Activated CD4-positive, alpha-beta T cell treated with anti-CD3 and anti-CD28 coated beads for 36 hours (primary cell): ENCODE data around the gene NELL1. TPM values are rescaled to one million over a fixed set of nuclear protein-coding genes. Genes with fewer than 3 reads are reported as not detected.

Experiments used
- ATAC-seq: fragments of 200-7000 bp; cut with Tn5 transposase; one replicate; pipeline ENCODE4 v1.10.0; 2021; ENCODE audit warnings: mild to moderate bottlenecking, moderate library complexity
- CTCF ChIA-PET: fragments of 350-600 bp; sonication (Branson Sonifier 250); formaldehyde crosslinking; loops from one replicate; lab custom pipeline; 2021; ENCODE audit warnings: antibody characterized with exemption; lab: Charles Lee
- POLR2A ChIA-PET: fragments of 350-600 bp; sonication (Branson Sonifier 250); formaldehyde crosslinking; loops from one replicate; lab custom pipeline; 2021; ENCODE audit warnings: antibody characterized with exemption, inconsistent platforms; lab: Charles Lee
- DNase-seq: peaks from one replicate; pipeline ENCODE4 v3.0.0-alpha.2; 2020
- H3K27ac Mint-ChIP-seq: one replicate; pipeline ENCODE4 v1.8.0; 2021; ENCODE audit warnings: mixed read lengths
- H3K27me3 Mint-ChIP-seq: one replicate; pipeline ENCODE4 v1.8.0; 2021; ENCODE audit warnings: mixed read lengths
- H3K36me3 Mint-ChIP-seq: one replicate; pipeline ENCODE4 v1.8.0; 2021; ENCODE audit warnings: low read depth, mixed read lengths
- H3K4me1 Mint-ChIP-seq: one replicate; pipeline ENCODE4 v1.8.0; 2021; ENCODE audit warnings: mixed read lengths
- H3K4me3 Mint-ChIP-seq: one replicate; pipeline ENCODE4 v1.8.0; 2021; ENCODE audit warnings: mild to moderate bottlenecking, moderate library complexity, mixed read lengths
- H3K9me3 Mint-ChIP-seq: one replicate; pipeline ENCODE4 v1.8.0; 2021; ENCODE audit warnings: low read depth, mixed read lengths
- intact Hi-C, 2 experiments: fragments of 100-400 bp; cut with DNase I in 1 of 2; cut with micrococcal nuclease in 1 of 2; formaldehyde crosslinking; loops; one replicate each; pipeline versions ENCODE4 v1.14.2 to v1.15.1; 2022 to 2024; cut with DNase I, micrococcal nuclease
- total RNA-seq, 2 experiments: library from RNA; stranded (reverse); gene quantifications; one replicate each; pipeline ENCODE4 v1.2.3, GENCODE V29; 2021

NELL1 gene
- total RNA-seq, 2 experiments from 2014 or later: not detected

GRCh38 chr11:20931029-20931428 lies 261.6 kb downstream of the NELL1 start:
- peaks cover 4% of the 10 kb centered on the region for H3K9me3 Mint-ChIP-seq
- no peaks in the 10 kb centered on the region for H3K27me3 Mint-ChIP-seq
- intact Hi-C loops: no loop called here
- ATAC-seq (no peak), DNase-seq (no peak)
- ChIA-PET CTCF (no interaction called here), POLR2A (no interaction called here)
- no peak overlapping the region for H3K27ac Mint-ChIP-seq
- H3K4me3 Mint-ChIP-seq: no peak overlapping the region
- H3K4me1 Mint-ChIP-seq: no peaks in the 10 kb centered on the region
- no peaks in the 10 kb centered on the region for H3K36me3 Mint-ChIP-seq

GRCh38 chr11:20933086-20933485 lies 263.7 kb downstream of the NELL1 start:
- ChIA-PET CTCF (no interaction called here), POLR2A (no interaction called here)
- no peak overlapping the region for H3K4me3 Mint-ChIP-seq
- no peak overlapping the region for H3K27ac Mint-ChIP-seq
- intact Hi-C loops: no loop called here
- peaks cover 2% of the 10 kb centered on the region for H3K9me3 Mint-ChIP-seq
- no peak for DNase-seq
- no peak for ATAC-seq
- no peaks in the 10 kb centered on the region for H3K36me3 Mint-ChIP-seq
- H3K27me3 Mint-ChIP-seq: no peaks in the 10 kb centered on the region
- H3K4me1 Mint-ChIP-seq: no peaks in the 10 kb centered on the region

- no peaks in the 10 kb centered on the region for H3K4me1 Mint-ChIP-seq
- no peaks in the 10 kb centered on the region for H3K36me3 Mint-ChIP-seq
- ATAC-seq: no peak
- peaks cover 2% of the 10 kb centered on the region for H3K9me3 Mint-ChIP-seq
- no peaks in the 10 kb centered on the region for H3K27me3 Mint-ChIP-seq
- H3K27ac Mint-ChIP-seq: no peak overlapping the region
- CTCF ChIA-PET: no interaction called here
- no peak overlapping the region for H3K4me3 Mint-ChIP-seq
- POLR2A ChIA-PET: no interaction called here
- intact Hi-C loops: no loop called here
- no peak for DNase-seq
Observed at GRCh38 chr11:20933958-20934357, 264.6 kb downstream of the NELL1 start.

- no peak for ATAC-seq
- H3K4me3 Mint-ChIP-seq: no peak overlapping the region
- intact Hi-C loops: no loop called here
Observed at GRCh38 chr11:20934516-20934915, 265.1 kb downstream of the NELL1 start.

GRCh38 chr11:20937826-20938225 lies 268.4 kb downstream of the NELL1 start:
- DNase-seq (no peak), ATAC-seq (no peak)
- no peaks in the 10 kb centered on the region for H3K36me3 Mint-ChIP-seq
- H3K27ac Mint-ChIP-seq: no peak overlapping the region
- no peak overlapping the region for H3K4me3 Mint-ChIP-seq
- CTCF ChIA-PET: interaction anchor here (0.6 kb wide), 1 partner anchor 105 kb away, joined by 3 read pairs; no protein-coding TSS in a partner anchor
- intact Hi-C loops: no loop called here
- no peaks in the 10 kb centered on the region for H3K4me1 Mint-ChIP-seq
- no peaks in the 10 kb centered on the region for H3K27me3 Mint-ChIP-seq
- H3K9me3 Mint-ChIP-seq: peaks cover 6% of the 10 kb centered on the region
- POLR2A ChIA-PET: no interaction called here

More at GRCh38 chr11:20934516-20934915, 265.1 kb downstream of the NELL1 start:
- no peak for DNase-seq
- Mint-ChIP-seq H3K27ac (no peak overlapping the region), H3K4me1 (no peaks in the 10 kb centered on the region), H3K36me3 (no peaks in the 10 kb centered on the region), H3K27me3 (no peaks in the 10 kb centered on the region), H3K9me3 (peaks cover 2% of the 10 kb centered on the region)
- POLR2A ChIA-PET: no interaction called here
- CTCF ChIA-PET: no interaction called here

- H3K9me3 Mint-ChIP-seq: no peaks in the 10 kb centered on the region
- CTCF ChIA-PET: no interaction called here
- no peaks in the 10 kb centered on the region for H3K4me1 Mint-ChIP-seq
- H3K27ac Mint-ChIP-seq: no peak overlapping the region
- ATAC-seq (no peak), DNase-seq (no peak)
- H3K4me3 Mint-ChIP-seq: no peak overlapping the region
- intact Hi-C loops: no loop called here
- H3K27me3 Mint-ChIP-seq: peaks cover 2% of the 10 kb centered on the region
- POLR2A ChIA-PET: no interaction called here
- no peaks in the 10 kb centered on the region for H3K36me3 Mint-ChIP-seq
Observed at GRCh38 chr11:20949585-20949984, 280.2 kb downstream of the NELL1 start.

- DNase-seq: no peak
- no peak for ATAC-seq
- CTCF ChIA-PET: no interaction called here
- Mint-ChIP-seq H3K27ac (no peak overlapping the region), H3K4me1 (no peaks in the 10 kb centered on the region), H3K27me3 (no peaks in the 10 kb centered on the region), H3K36me3 (no peaks in the 10 kb centered on the region), H3K9me3 (peaks cover 3% of the 10 kb centered on the region), H3K4me3 (no peak overlapping the region)
- POLR2A ChIA-PET: no interaction called here
- intact Hi-C loops: no loop called here
Observed at GRCh38 chr11:20962581-20962980, 293.2 kb downstream of the NELL1 start.

- ChIA-PET POLR2A (no interaction called here), CTCF (no interaction called here)
- Mint-ChIP-seq H3K4me1 (no peaks in the 10 kb centered on the region), H3K27me3 (no peaks in the 10 kb centered on the region), H3K36me3 (no peaks in the 10 kb centered on the region), H3K9me3 (peaks cover 3% of the 10 kb centered on the region), H3K4me3 (no peak overlapping the region), H3K27ac (no peak overlapping the region)
- no peak for ATAC-seq
- no peak for DNase-seq
- intact Hi-C loops: no loop called here
Observed at GRCh38 chr11:20963596-20963995, 294.2 kb downstream of the NELL1 start.

- DNase-seq: no peak
- Mint-ChIP-seq H3K9me3 (peaks cover 3% of the 10 kb centered on the region), H3K4me1 (no peaks in the 10 kb centered on the region), H3K36me3 (no peaks in the 10 kb centered on the region), H3K27me3 (no peaks in the 10 kb centered on the region), H3K4me3 (no peak overlapping the region), H3K27ac (no peak overlapping the region)
- no peak for ATAC-seq
- intact Hi-C loops: no loop called here
- ChIA-PET POLR2A (interaction anchor here (0.6 kb wide), 1 partner anchor 88 kb away, joined by 3 read pairs; no protein-coding TSS in a partner anchor), CTCF (no interaction called here)
Observed at GRCh38 chr11:20964985-20965384, 295.6 kb downstream of the NELL1 start.

- peaks cover 3% of the 10 kb centered on the region for H3K9me3 Mint-ChIP-seq
- intact Hi-C loops: no loop called here
- DNase-seq: no peak
- ChIA-PET CTCF (no interaction called here), POLR2A (no interaction called here)
- H3K36me3 Mint-ChIP-seq: no peaks in the 10 kb centered on the region
- no peak overlapping the region for H3K27ac Mint-ChIP-seq
- no peaks in the 10 kb centered on the region for H3K4me1 Mint-ChIP-seq
- ATAC-seq: no peak
- H3K27me3 Mint-ChIP-seq: no peaks in the 10 kb centered on the region
- H3K4me3 Mint-ChIP-seq: no peak overlapping the region
Observed at GRCh38 chr11:20966489-20966888, 297.1 kb downstream of the NELL1 start.

- ChIA-PET CTCF (no interaction called here), POLR2A (no interaction called here)
- intact Hi-C loops: no loop called here
- peaks cover 2% of the 10 kb centered on the region for H3K27me3 Mint-ChIP-seq
- no peak for DNase-seq
- H3K4me1 Mint-ChIP-seq: no peaks in the 10 kb centered on the region
- no peak overlapping the region for H3K27ac Mint-ChIP-seq
- H3K4me3 Mint-ChIP-seq: no peak overlapping the region
- no peak for ATAC-seq
- H3K36me3 Mint-ChIP-seq: no peaks in the 10 kb centered on the region
- peaks cover 6% of the 10 kb centered on the region for H3K9me3 Mint-ChIP-seq
Observed at GRCh38 chr11:20973940-20974559, 304.7 kb downstream of the NELL1 start.

GRCh38 chr11:20980736-20981135 lies 311.4 kb downstream of the NELL1 start:
- CTCF ChIA-PET: no interaction called here
- Mint-ChIP-seq H3K4me1 (no peaks in the 10 kb centered on the region), H3K36me3 (no peaks in the 10 kb centered on the region), H3K4me3 (no peak overlapping the region), H3K9me3 (peaks cover 1% of the 10 kb centered on the region), H3K27ac (no peak overlapping the region), H3K27me3 (no peaks in the 10 kb centered on the region)
- POLR2A ChIA-PET: no interaction called here
- no peak for ATAC-seq
- DNase-seq: no peak
- intact Hi-C loops: no loop called here
